Neural cell (in vitro differentiated cells): Measurements from ENCODE around the gene IL7R. TPM values are rescaled to one million over a fixed set of nuclear protein-coding genes. Genes with fewer than 3 reads are reported as not detected.

Experiments used
- H2AFZ ChIP-seq: fragments of 200-600, 300-800 bp; sonication (generic), shearing (Covaris generic); 2 replicates; pipeline ENCODE4 v1.6.0; 2014; ENCODE audit warnings: low read depth, mild to moderate bottlenecking, antibody characterized with exemption, low read length, moderate library complexity
- H3F3A ChIP-seq: fragments of 200-600 bp; shearing (Covaris generic); 2 replicates; pipeline ENCODE4 v1.6.1; 2016; ENCODE audit warnings: mild to moderate bottlenecking, moderate library complexity, mixed read lengths, antibody characterized with exemption, low read length; ENCODE audit not compliant: insufficient read depth, poor library complexity, severe bottlenecking
- H3K27ac ChIP-seq: fragments of 200-600, 300-800 bp; sonication (generic), shearing (Covaris generic); 2 replicates; pipeline ENCODE4 v1.5.1; 2014; ENCODE audit warnings: mild to moderate bottlenecking, low read length, moderate library complexity
- H3K27me3 ChIP-seq: fragments of 300-800, 200-600 bp; sonication (generic), shearing (Covaris generic); 2 replicates; pipeline ENCODE4 v1.6.0; 2014; ENCODE audit warnings: mild to moderate bottlenecking, low read depth, low read length, moderate library complexity; ENCODE audit not compliant: insufficient read depth
- H3K36me3 ChIP-seq: fragments of 300-800, 200-600 bp; sonication (generic), shearing (Covaris generic); 2 replicates; pipeline ENCODE4 v1.5.1; 2014; ENCODE audit warnings: mild to moderate bottlenecking, antibody characterized with exemption, low read length, moderate library complexity; ENCODE audit not compliant: insufficient read depth
- H3K4me2 ChIP-seq: fragments of 300-800, 200-600 bp; sonication (generic), shearing (Covaris generic); 2 replicates; pipeline ENCODE4 v1.6.0; 2014; ENCODE audit warnings: mild to moderate bottlenecking, low read length
- H3K4me3 ChIP-seq: fragments of 300-800, 200-600 bp; sonication (generic), shearing (Covaris generic); 2 replicates; pipeline ENCODE4 v1.5.1; 2014; ENCODE audit warnings: mild to moderate bottlenecking, low read length, moderate library complexity
- H3K79me2 ChIP-seq: fragments of 200-600 bp; shearing (Covaris generic); replicated peaks from 2 replicates; pipeline ENCODE4 v1.6.0; 2014; ENCODE audit warnings: mild to moderate bottlenecking, low read length, moderate library complexity; ENCODE audit not compliant: insufficient read depth
- H3K9ac ChIP-seq: fragments of 300-800, 200-600 bp; sonication (generic), shearing (Covaris generic); 2 replicates; pipeline ENCODE4 v1.6.1; 2016; ENCODE audit warnings: mild to moderate bottlenecking, low read length, mixed read lengths
- H3K9me2 ChIP-seq: fragments of 200-600 bp; shearing (Covaris generic); 2 replicates; pipeline ENCODE4 v1.6.1; 2016; ENCODE audit warnings: mild to moderate bottlenecking, low read length, mixed read lengths; ENCODE audit not compliant: insufficient read depth
- H3K9me3 ChIP-seq: fragments of 200-600, 300-800 bp; sonication (generic), shearing (Covaris generic); 2 replicates; pipeline ENCODE4 v1.6.1; 2016; ENCODE audit warnings: mild to moderate bottlenecking, mixed run types, low read length, moderate library complexity, mixed read lengths
- H4K20me1 ChIP-seq: fragments of 200-600 bp; shearing (Covaris generic); 2 replicates; pipeline ENCODE4 v1.6.1; 2016; ENCODE audit warnings: mild to moderate bottlenecking, mixed run types; ENCODE audit not compliant: insufficient read depth
- EP300 ChIP-seq: fragments of 450-650 bp; conservative IDR thresholded peaks from 2 replicates; pipeline ENCODE4 v1.6.1; 2014; ENCODE audit warnings: antibody characterized with exemption, mild to moderate bottlenecking, moderate library complexity; ENCODE audit not compliant: poor library complexity, severe bottlenecking
- EZH2 ChIP-seq: fragments of 200-600, 300-800 bp; shearing (Covaris generic), sonication (generic); IDR thresholded peaks from 2 replicates; pipeline ENCODE4 v1.6.1; 2014; ENCODE audit warnings: antibody characterized with exemption, low read length, borderline replicate concordance, mild to moderate bottlenecking; ENCODE audit not compliant: insufficient read depth, poor library complexity, severe bottlenecking
- MXI1 ChIP-seq: fragments of 450-650 bp; conservative IDR thresholded peaks from 2 replicates; pipeline ENCODE4 v1.6.1; 2014; ENCODE audit warnings: antibody characterized with exemption, mild to moderate bottlenecking; ENCODE audit not compliant: poor library complexity, severe bottlenecking
- POLR2AphosphoS5 ChIP-seq: IDR thresholded peaks from 2 replicates; pipeline ENCODE4 v1.6.1; 2012
- RAD21 ChIP-seq: fragments of 450-650 bp; conservative IDR thresholded peaks from 2 replicates; pipeline ENCODE4 v1.6.1; 2014; ENCODE audit warnings: antibody characterized with exemption, mild to moderate bottlenecking, moderate library complexity
- REST ChIP-seq: IDR thresholded peaks from 2 replicates; pipeline ENCODE4 v1.6.1; 2012; ENCODE audit warnings: borderline replicate concordance
- SMC3 ChIP-seq: fragments of 450-650 bp; conservative IDR thresholded peaks from 2 replicates; pipeline ENCODE4 v1.6.1; 2014; ENCODE audit warnings: antibody characterized with exemption, mild to moderate bottlenecking, moderate library complexity; ENCODE audit not compliant: poor library complexity
- TAF1 ChIP-seq: IDR thresholded peaks from 2 replicates; pipeline ENCODE4 v1.6.1; 2012; ENCODE audit warnings: low read depth
- polyA plus RNA-seq: library from polyadenylated mRNA; depleted of rRNA; stranded (reverse); fragments of >200 nt; gene quantifications from 2 replicates; pipeline ENCODE4 v1.2.3, GENCODE V29; 2014
- TF ChIP-seq, protein P1 (sequence below): fragments of 450-650 bp; IDR thresholded peaks from 2 replicates; pipeline ENCODE4 v1.5.1; 2014; ENCODE audit warnings: antibody characterized with exemption, mild to moderate bottlenecking, moderate library complexity; ENCODE audit not compliant: poor library complexity, severe bottlenecking

The IL7R gene
- polyA plus RNA-seq, 1 donor from 2014 or later, result not detected

DNA sequence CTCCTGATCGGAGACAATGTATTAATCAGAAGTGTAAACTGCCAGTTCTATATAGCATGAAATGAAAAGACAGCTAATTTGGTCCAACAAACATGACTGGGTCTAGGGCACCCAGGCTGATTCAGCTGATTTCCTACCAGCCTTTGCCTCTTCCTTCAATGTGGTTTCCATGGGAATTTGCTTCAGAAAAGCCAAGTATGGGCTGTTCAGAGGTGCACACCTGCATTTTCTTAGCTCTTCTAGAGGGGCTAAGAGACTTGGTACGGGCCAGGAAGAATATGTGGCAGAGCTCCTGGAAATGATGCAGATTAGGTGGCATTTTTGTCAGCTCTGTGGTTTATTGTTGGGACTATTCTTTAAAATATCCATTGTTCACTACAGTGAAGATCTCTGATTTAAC, 22.4 kb downstream of the IL7R start:
- Histone ChIP-seq H3K4me2 (peak overlapping the region; percentile 12), H3K36me3 (no peaks in the 10 kb centered on the region), H4K20me1 (no peaks in the 10 kb centered on the region), H3K79me2 (no peaks in the 10 kb centered on the region), H2AFZ (no peak overlapping the region), H3K4me3 (no peak overlapping the region), H3K27me3 (no peaks in the 10 kb centered on the region), H3K27ac (no peak overlapping the region), H3K9ac (no peak overlapping the region), H3K9me2 (no peaks in the 10 kb centered on the region), H3K9me3 (no peaks in the 10 kb centered on the region), H3F3A (no peaks in the 10 kb centered on the region)
- no peak for TF ChIP-seq MXI1
- TF ChIP-seq POLR2AphosphoS5, result no peak
- TF ChIP-seq, protein P1, sequence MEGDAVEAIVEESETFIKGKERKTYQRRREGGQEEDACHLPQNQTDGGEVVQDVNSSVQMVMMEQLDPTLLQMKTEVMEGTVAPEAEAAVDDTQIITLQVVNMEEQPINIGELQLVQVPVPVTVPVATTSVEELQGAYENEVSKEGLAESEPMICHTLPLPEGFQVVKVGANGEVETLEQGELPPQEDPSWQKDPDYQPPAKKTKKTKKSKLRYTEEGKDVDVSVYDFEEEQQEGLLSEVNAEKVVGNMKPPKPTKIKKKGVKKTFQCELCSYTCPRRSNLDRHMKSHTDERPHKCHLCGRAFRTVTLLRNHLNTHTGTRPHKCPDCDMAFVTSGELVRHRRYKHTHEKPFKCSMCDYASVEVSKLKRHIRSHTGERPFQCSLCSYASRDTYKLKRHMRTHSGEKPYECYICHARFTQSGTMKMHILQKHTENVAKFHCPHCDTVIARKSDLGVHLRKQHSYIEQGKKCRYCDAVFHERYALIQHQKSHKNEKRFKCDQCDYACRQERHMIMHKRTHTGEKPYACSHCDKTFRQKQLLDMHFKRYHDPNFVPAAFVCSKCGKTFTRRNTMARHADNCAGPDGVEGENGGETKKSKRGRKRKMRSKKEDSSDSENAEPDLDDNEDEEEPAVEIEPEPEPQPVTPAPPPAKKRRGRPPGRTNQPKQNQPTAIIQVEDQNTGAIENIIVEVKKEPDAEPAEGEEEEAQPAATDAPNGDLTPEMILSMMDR, result no peak
- TF ChIP-seq REST, result no peak
- no peak for TF ChIP-seq EP300
- no peak for TF ChIP-seq TAF1
- TF ChIP-seq RAD21, result no peak
- TF ChIP-seq SMC3, result no peak
- TF ChIP-seq EZH2, result no peak

GRCh38 chr5:35879649-35880048, 23.0 kb downstream of the IL7R start:
- no peaks in the 10 kb centered on the region for H4K20me1 ChIP-seq
- H3K27me3 ChIP-seq, result no peaks in the 10 kb centered on the region
- no peaks in the 10 kb centered on the region for H3K36me3 ChIP-seq
- H3K9me2 ChIP-seq, result no peaks in the 10 kb centered on the region
- H3F3A ChIP-seq, result no peaks in the 10 kb centered on the region
- no peaks in the 10 kb centered on the region for H3K79me2 ChIP-seq
- H3K9ac ChIP-seq, result no peak overlapping the region
- no peak overlapping the region for H2AFZ ChIP-seq
- TF ChIP-seq TAF1, result no peak
- no peak for TF ChIP-seq POLR2AphosphoS5
- TF ChIP-seq EZH2, result no peak
- TF ChIP-seq SMC3, result no peak
- no peak for TF ChIP-seq RAD21
- TF ChIP-seq, protein P1, result no peak
- TF ChIP-seq REST, result no peak
- TF ChIP-seq MXI1, result no peak
- no peak for TF ChIP-seq EP300
- H3K27ac ChIP-seq, result no peak overlapping the region
- no peak overlapping the region for H3K4me2 ChIP-seq
- H3K9me3 ChIP-seq, result no peaks in the 10 kb centered on the region
- no peak overlapping the region for H3K4me3 ChIP-seq
